Mucosa of descending colon (tissue), 3 donors: ENCODE data around the gene PTMS. TPM values are rescaled to one million over a fixed set of nuclear protein-coding genes. Genes with fewer than 3 reads are reported as not detected.

Source experiments
- ATAC-seq: fragments of 200-7000 bp; cut with Tn5 transposase; one replicate; pipeline ENCODE4 v1.9.1; 2020; ENCODE audit warnings: mild to moderate bottlenecking, moderate library complexity
- DNase-seq, 3 donors: peaks; one replicate each; pipeline ENCODE4 v3.0.0-alpha.2; 2020
- H3K36me3 ChIP-seq: fragments of 200-600 bp; one replicate; pipeline ENCODE4 v1.8.0; 2021; ENCODE audit warnings: low read depth, mild to moderate bottlenecking
- H3K4me1 ChIP-seq: fragments of 200-600 bp; one replicate; pipeline ENCODE4 v1.8.0; 2021; ENCODE audit warnings: low read depth, mild to moderate bottlenecking
- H3K4me3 ChIP-seq: fragments of 200-600 bp; one replicate; pipeline ENCODE4 v1.8.0; 2021; ENCODE audit warnings: mild to moderate bottlenecking
- H3K9me3 ChIP-seq: fragments of 200-600 bp; one replicate; pipeline ENCODE4 v1.8.0; 2021; ENCODE audit warnings: mild to moderate bottlenecking
- CTCF ChIP-seq: fragments of 200-600 bp; IDR thresholded peaks from one replicate; pipeline ENCODE4 v1.8.0; 2022; ENCODE audit warnings: antibody characterized with exemption, mild to moderate bottlenecking
- intact Hi-C, 2 donors: fragments of 100-400 bp; cut with DNase I in 1 of 2; cut with micrococcal nuclease in 1 of 2; formaldehyde crosslinking; loops; one replicate each; pipeline versions ENCODE4 v1.11.0 to v1.11.1; 2022; cut with DNase I, micrococcal nuclease
- total RNA-seq, 3 donors: library from RNA; stranded (reverse); fragmentation: NEBNext Ultra II Directional in 2 of 3; extraction: Animal tissue kit (Norgen Biotek cat#: 25700) in 2 of 3; gene quantifications; one replicate each; pipeline versions ENCODE4 v1.2.1 to v1.2.4, GENCODE V29; 2021 to 2023
- donor health status: DM: no; HTN: no; CAD: no; lungs with moderate emphysema.
- donor health status: DM: no; HTN: no; CAD: no.
- donor health status: DM: no; HTN: yes; CAD: no.

PTMS gene
- total RNA-seq, 3 donors from 2014 or later, result 116 to 549 (median 122) TPM

- Histone ChIP-seq H3K4me1 (no peaks in the 10 kb centered on the region), H3K36me3 (no peaks in the 10 kb centered on the region), H3K4me3 (no peak overlapping the region), H3K9me3 (no peaks in the 10 kb centered on the region)
- DNase-seq, result no peak
- intact Hi-C loops, result no loop called here
- no peak for ATAC-seq
- TF ChIP-seq CTCF, result no peak
These were observed 52.5 kb downstream of the PTMS start for GRCh38 chr12:6818645-6819044.

- no peak overlapping the region for H3K4me3 ChIP-seq
- ATAC-seq (no peak), DNase-seq (no peak)
- H3K9me3 ChIP-seq, result no peaks in the 10 kb centered on the region
- no peaks in the 10 kb centered on the region for H3K36me3 ChIP-seq
- TF ChIP-seq CTCF, result no peak
- intact Hi-C loops, result loop anchor here in 1 of 2 donors (10.0 kb wide), 1 partner anchor 85 kb away; no protein-coding TSS in a partner anchor
- H3K4me1 ChIP-seq, result no peaks in the 10 kb centered on the region
These were observed 53.2 kb downstream of the PTMS start for GRCh38 chr12:6819106-6820030.

- TF ChIP-seq CTCF, result no peak
- no peak for DNase-seq
- no peaks in the 10 kb centered on the region for H3K4me1 ChIP-seq
- no peaks in the 10 kb centered on the region for H3K9me3 ChIP-seq
- no peaks in the 10 kb centered on the region for H3K36me3 ChIP-seq
- intact Hi-C loops, result loop anchor here in 1 of 2 donors (10.0 kb wide), 1 partner anchor 85 kb away; no protein-coding TSS in a partner anchor
- no peak for ATAC-seq
- H3K4me3 ChIP-seq, result no peak overlapping the region
These were observed 54.0 kb downstream of the PTMS start for GRCh38 chr12:6820166-6820565.

Other genes with a start within 250 kb of the PTMS start
- gene GAPDH, start 231.8 kb upstream of the PTMS start, total RNA-seq, result 1,000 to 10,000 TPM; 1,543 to 3,034 (median 2,070) TPM
- gene IFFO1, start 210.3 kb upstream of the PTMS start, total RNA-seq, result 10 to 100 TPM in 1 of 3 donors, 1 to 10 TPM in 2; 3.6 to 22.4 (median 8.2) TPM
- gene NOP2, start 198.1 kb upstream of the PTMS start, total RNA-seq, result 10 to 100 TPM; 26.1 to 32.4 (median 26.6) TPM
- gene CHD4, start 159.0 kb upstream of the PTMS start, total RNA-seq, result 100 to 1,000 TPM; 127 to 243 (median 149) TPM
- 10 to 100 TPM; 12.0 to 30.5 (median 22.7) TPM for gene LPAR5, start 130.4 kb upstream of the PTMS start, total RNA-seq
- 1 to 10 TPM; 1.4 to 3.0 (median 2.2) TPM for gene ACRBP, start 118.9 kb upstream of the PTMS start, total RNA-seq
- 10 to 100 TPM; 28.9 to 46.9 (median 45.9) TPM for gene ING4, start 103.2 kb upstream of the PTMS start, total RNA-seq
- 10 to 100 TPM; 54.5 to 67.8 (median 64.3) TPM for gene ZNF384, start 77.0 kb upstream of the PTMS start, total RNA-seq
- 1 to 10 TPM in 1 of 3 donors, under 1 TPM in 1, not detected in 1; 0.53 to 2.9 TPM for gene PIANP, start 65.5 kb upstream of the PTMS start, total RNA-seq
- 10 to 100 TPM; 32.8 to 47.2 (median 39.2) TPM for gene COPS7A, start 42.3 kb upstream of the PTMS start, total RNA-seq
- gene MLF2, start 13.2 kb upstream of the PTMS start, total RNA-seq, result 100 to 1,000 TPM; 136 to 177 (median 149) TPM
- 1 to 10 TPM; 1.8 to 4.7 (median 2.1) TPM for gene LAG3, start 6.2 kb downstream of the PTMS start, total RNA-seq
- 10 to 100 TPM in 2 of 3 donors, 1 to 10 TPM in 1; 8.9 to 16.5 (median 14.8) TPM for gene CD4, start 23.2 kb downstream of the PTMS start, total RNA-seq
- 10 to 100 TPM in 1 of 3 donors, 1 to 10 TPM in 2; 1.7 to 18.6 (median 3.1) TPM for gene GPR162, start 55.5 kb downstream of the PTMS start, total RNA-seq
- 10 to 100 TPM in 1 of 3 donors, 1 to 10 TPM in 2; 1.6 to 24.2 (median 5.2) TPM for gene P3H3, start 62.0 kb downstream of the PTMS start, total RNA-seq
- gene GNB3, start 74.6 kb downstream of the PTMS start, total RNA-seq, result 1 to 10 TPM in 1 of 3 donors, under 1 TPM in 2; 0.38 to 5.3 (median 0.96) TPM
- 10 to 100 TPM in 1 of 3 donors, 1 to 10 TPM in 2; 2.8 to 15.3 (median 5.2) TPM for gene CDCA3, start 84.9 kb downstream of the PTMS start, total RNA-seq
- gene USP5, start 85.8 kb downstream of the PTMS start, total RNA-seq, result 10 to 100 TPM; 65.9 to 80.7 (median 79.7) TPM
- gene TPI1, start 101.2 kb downstream of the PTMS start, total RNA-seq, result 100 to 1,000 TPM; 408 to 766 (median 700) TPM
- gene SPSB2, start 106.9 kb downstream of the PTMS start, total RNA-seq, result 10 to 100 TPM in 2 of 3 donors, 1 to 10 TPM in 1; 9.7 to 11.7 (median 10.6) TPM
- 10 to 100 TPM in 1 of 3 donors, 1 to 10 TPM in 2; 4.7 to 11.8 (median 4.9) TPM for gene LRRC23, start 138.5 kb downstream of the PTMS start, total RNA-seq
- gene ENO2, start 148.2 kb downstream of the PTMS start, total RNA-seq, result 10 to 100 TPM in 1 of 3 donors, 1 to 10 TPM in 2; 4.5 to 67.3 (median 7.6) TPM
- gene ATN1, start 161.6 kb downstream of the PTMS start, total RNA-seq, result 100 to 1,000 TPM in 1 of 3 donors, 10 to 100 TPM in 2; 68.5 to 208 (median 82.4) TPM
- not detected for gene RNU7-1, start 177.5 kb downstream of the PTMS start, total RNA-seq
- 100 to 1,000 TPM; 113 to 175 (median 130) TPM for gene C12orf57, start 177.7 kb downstream of the PTMS start, total RNA-seq
- 10 to 100 TPM; 37.4 to 61.7 (median 51.7) TPM for gene PTPN6, start 185.0 kb downstream of the PTMS start, total RNA-seq
- gene PHB2, start 204.3 kb downstream of the PTMS start, total RNA-seq, result 100 to 1,000 TPM; 204 to 266 (median 209) TPM
- gene EMG1, start 204.6 kb downstream of the PTMS start, total RNA-seq, result 10 to 100 TPM; 29.6 to 33.7 (median 33.4) TPM